Endodermal cell (in vitro differentiated cells): ENCODE measurements around the gene TRIM36. TPM values are rescaled to one million over a fixed set of nuclear protein-coding genes. Genes with fewer than 3 reads are reported as not detected.
A peak's percentile ranks its signal among the peaks of the same experiment; 100 is the strongest.

Experiments
- DNase-seq: peaks from one replicate; pipeline ENCODE4 v3.0.0-alpha.2; 2017
- H3K27ac ChIP-seq: 2 replicates; pipeline ENCODE4 v1.5.1; 2013; ENCODE audit warnings: mild to moderate bottlenecking, low read depth, low read length, moderate library complexity
- H3K27me3 ChIP-seq: 2 replicates; pipeline ENCODE4 v1.6.1; 2013; ENCODE audit warnings: mild to moderate bottlenecking, low read length, moderate library complexity; ENCODE audit not compliant: insufficient read depth, control insufficient read depth, poor library complexity, severe bottlenecking
- H3K36me3 ChIP-seq: 2 replicates; pipeline ENCODE4 v1.7.0; 2013; ENCODE audit warnings: mild to moderate bottlenecking, low read length, moderate library complexity; ENCODE audit not compliant: control insufficient read depth, insufficient read depth
- H3K4me1 ChIP-seq: one replicate; pipeline ENCODE4 v1.7.0; 2013; ENCODE audit warnings: low read length; ENCODE audit not compliant: control insufficient read depth, insufficient read depth
- H3K4me3 ChIP-seq: 2 replicates; pipeline ENCODE4 v1.5.1; 2013; ENCODE audit warnings: mild to moderate bottlenecking, low read length, moderate library complexity
- H3K9ac ChIP-seq: 2 replicates; pipeline ENCODE4 v1.6.1; 2013; ENCODE audit warnings: mild to moderate bottlenecking, low read length, moderate library complexity; ENCODE audit not compliant: poor library complexity, severe bottlenecking; ENCODE audit errors: extremely low read depth
- H3K9me3 ChIP-seq: 2 replicates; pipeline ENCODE4 v1.6.1; 2013; ENCODE audit warnings: mild to moderate bottlenecking, low read length, moderate library complexity; ENCODE audit not compliant: control insufficient read depth
- H3K27ac Mint-ChIP-seq: 2 replicates; pipeline ENCODE4 v1.8.0; 2020; ENCODE audit warnings: mixed read lengths
- H3K27me3 Mint-ChIP-seq: 2 replicates; pipeline ENCODE4 v1.8.0; 2021; ENCODE audit warnings: mild to moderate bottlenecking, mixed read lengths; ENCODE audit not compliant: insufficient read depth
- H3K36me3 Mint-ChIP-seq: 2 replicates; pipeline ENCODE4 v1.8.0; 2020; ENCODE audit warnings: low read depth, mixed read lengths
- H3K4me1 Mint-ChIP-seq: 2 replicates; pipeline ENCODE4 v1.8.0; 2020; ENCODE audit warnings: mixed read lengths
- H3K4me3 Mint-ChIP-seq: 2 replicates; pipeline ENCODE4 v1.8.0; 2020; ENCODE audit warnings: mild to moderate bottlenecking, moderate library complexity, mixed read lengths
- H3K9me3 Mint-ChIP-seq: 2 replicates; pipeline ENCODE4 v1.8.0; 2020; ENCODE audit warnings: mild to moderate bottlenecking, mixed read lengths
- WGBS, 2 experiments: methylation state at CpG; one replicate each; pipeline versions ENCODE4 v1.1.5 to v1.1.7; 2013; ENCODE audit warnings: missing lambda C conversion rate in 2 of 2, mixed read lengths in 1 of 2; ENCODE audit not compliant: insufficient coverage in 1 of 2, insufficient read length in 1 of 2; 5-methylcytosine and 5-hydroxymethylcytosine counted together
- total RNA-seq, 2 donors: library from RNA; stranded (reverse); fragmentation: NEBNext Ultra II Directional in 1 of 2; extraction: Animal tissue kit (Norgen Biotek cat#: 25700) in 1 of 2; gene quantifications; 2 replicates in 1 of 2; 3 replicates in 1 of 2; pipeline ENCODE4 v1.2.1, GENCODE V29; 2021
- TF ChIP-seq, protein P1 (sequence below): fragments of 200-600 bp; sonication (generic); conservative IDR thresholded peaks from 2 replicates; pipeline ENCODE4 v1.5.0; 2021; ENCODE audit warnings: antibody characterized with exemption, mild to moderate bottlenecking

TRIM36 gene
- total RNA-seq, 2 donors from 2014 or later, result 13.3 to 17.3 TPM

DNA sequence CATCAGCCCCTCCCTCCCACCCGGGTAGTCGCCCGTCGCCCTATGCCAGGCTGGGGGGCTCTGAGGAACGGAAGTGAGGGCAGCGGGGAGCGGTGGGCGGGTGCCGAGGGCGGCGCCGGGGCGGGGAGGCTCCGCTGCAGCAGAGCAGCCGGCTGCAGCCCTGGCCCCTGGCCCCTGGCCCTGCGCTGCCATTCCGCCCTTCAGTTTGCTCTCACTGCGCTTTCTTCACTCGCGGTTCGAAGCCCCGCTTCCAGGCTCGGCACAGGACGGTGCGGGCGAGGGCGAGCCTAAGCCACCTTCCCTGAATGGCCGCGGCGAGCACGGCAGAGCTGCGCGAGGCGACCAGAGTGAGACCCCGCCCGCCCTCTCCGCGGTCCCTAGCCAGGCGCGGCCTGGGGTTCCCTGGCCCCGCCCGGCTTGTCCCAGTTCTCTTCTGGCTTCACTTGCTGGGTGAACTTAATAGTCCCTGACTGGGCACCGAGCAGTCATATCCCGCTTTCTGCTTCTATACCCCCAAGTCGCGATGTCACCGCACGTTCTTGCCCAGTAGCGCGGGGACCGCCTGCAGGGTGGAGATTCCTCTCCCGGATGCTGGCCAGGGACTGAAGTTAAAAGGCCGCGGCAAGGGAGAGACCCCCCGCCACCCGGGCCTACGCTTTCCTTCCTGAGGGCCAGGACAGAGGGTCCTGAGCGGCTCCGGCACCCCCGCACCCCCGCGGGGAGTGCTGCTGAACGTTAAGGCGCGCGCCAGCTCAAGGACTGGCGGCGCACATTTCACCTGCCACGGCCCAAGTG is 623 bp upstream of the TRIM36 start:
- Histone ChIP-seq H3K27me3 (peaks cover 22% of the 10 kb centered on the region), H3K27ac (no peak overlapping the region), H3K36me3 (peaks cover 5% of the 10 kb centered on the region), H3K4me3 (peak overlapping the region; percentile 73), H3K4me1 (no peaks in the 10 kb centered on the region), H3K9me3 (peaks cover 30% of the 10 kb centered on the region), H3K9ac (peak overlapping the region; percentile 29)
- Mint-ChIP-seq H3K27me3 (peaks cover 27% of the 10 kb centered on the region), H3K27ac (peak overlapping the region; percentile 74), H3K4me3 (peak overlapping the region; percentile 80), H3K4me1 (peaks cover 15% of the 10 kb centered on the region), H3K36me3 (peaks cover 27% of the 10 kb centered on the region), H3K9me3 (peaks cover 29% of the 10 kb centered on the region)
- WGBS, 2 experiments, result 0% methylated on average over 33 to 69 of the region's 69 CpGs
- DNase-seq, result peak; percentile 89
- TF ChIP-seq, protein P1, sequence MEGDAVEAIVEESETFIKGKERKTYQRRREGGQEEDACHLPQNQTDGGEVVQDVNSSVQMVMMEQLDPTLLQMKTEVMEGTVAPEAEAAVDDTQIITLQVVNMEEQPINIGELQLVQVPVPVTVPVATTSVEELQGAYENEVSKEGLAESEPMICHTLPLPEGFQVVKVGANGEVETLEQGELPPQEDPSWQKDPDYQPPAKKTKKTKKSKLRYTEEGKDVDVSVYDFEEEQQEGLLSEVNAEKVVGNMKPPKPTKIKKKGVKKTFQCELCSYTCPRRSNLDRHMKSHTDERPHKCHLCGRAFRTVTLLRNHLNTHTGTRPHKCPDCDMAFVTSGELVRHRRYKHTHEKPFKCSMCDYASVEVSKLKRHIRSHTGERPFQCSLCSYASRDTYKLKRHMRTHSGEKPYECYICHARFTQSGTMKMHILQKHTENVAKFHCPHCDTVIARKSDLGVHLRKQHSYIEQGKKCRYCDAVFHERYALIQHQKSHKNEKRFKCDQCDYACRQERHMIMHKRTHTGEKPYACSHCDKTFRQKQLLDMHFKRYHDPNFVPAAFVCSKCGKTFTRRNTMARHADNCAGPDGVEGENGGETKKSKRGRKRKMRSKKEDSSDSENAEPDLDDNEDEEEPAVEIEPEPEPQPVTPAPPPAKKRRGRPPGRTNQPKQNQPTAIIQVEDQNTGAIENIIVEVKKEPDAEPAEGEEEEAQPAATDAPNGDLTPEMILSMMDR, result no peak

DNA sequence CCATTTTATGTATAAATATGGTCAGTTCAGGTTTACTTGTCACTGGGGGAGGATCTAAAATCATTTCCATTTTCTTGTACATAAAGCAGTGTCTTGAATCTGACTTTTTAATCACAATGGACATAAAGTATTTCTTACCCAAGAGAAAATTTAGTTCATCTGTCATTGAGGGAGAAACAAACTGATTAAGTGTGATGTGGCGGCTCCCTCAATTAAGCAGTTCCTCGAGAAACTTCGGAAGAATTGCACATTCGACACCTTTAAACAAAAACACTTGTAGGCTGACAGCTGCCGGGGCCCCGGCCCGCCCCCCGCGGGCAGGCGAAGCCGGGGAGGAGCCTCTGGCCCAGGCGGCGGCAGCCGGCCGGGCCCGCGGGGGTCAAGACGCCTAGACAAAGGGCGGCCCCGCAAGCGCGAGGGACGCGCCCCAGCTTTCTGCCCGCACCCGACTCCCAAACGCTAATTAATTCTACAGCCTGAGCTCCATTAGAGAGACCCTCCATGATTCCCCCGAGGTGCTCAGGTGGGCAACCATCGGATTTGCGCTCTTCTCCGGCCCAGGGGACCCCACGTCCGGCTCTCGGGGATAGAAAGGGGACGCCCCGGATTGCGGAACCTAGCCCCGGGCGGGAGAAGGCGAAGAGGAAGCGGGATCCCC is 750 bp downstream of the TRIM36 start:
- Histone ChIP-seq H3K4me1 (no peaks in the 10 kb centered on the region), H3K9ac (peak overlapping the region; percentile 83), H3K27ac (peak overlapping the region; percentile 89), H3K9me3 (peaks cover 43% of the 10 kb centered on the region), H3K4me3 (peak overlapping the region; percentile 86), H3K27me3 (peaks cover 22% of the 10 kb centered on the region), H3K36me3 (peaks cover 5% of the 10 kb centered on the region)
- H3K27me3 Mint-ChIP-seq, result peaks cover 24% of the 10 kb centered on the region
- H3K4me1 Mint-ChIP-seq, result peaks cover 15% of the 10 kb centered on the region
- peak overlapping the region; percentile 92 for H3K27ac Mint-ChIP-seq
- TF ChIP-seq, protein P1, result no peak
- peak overlapping the region; percentile 80 for H3K4me3 Mint-ChIP-seq
- DNase-seq, result peak; percentile 74
- 0 to 2% methylated on average over 8 to 41 of the region's 41 CpGs for WGBS, 2 experiments
- peaks cover 40% of the 10 kb centered on the region for H3K36me3 Mint-ChIP-seq
- H3K9me3 Mint-ChIP-seq, result peaks cover 42% of the 10 kb centered on the region

DNA sequence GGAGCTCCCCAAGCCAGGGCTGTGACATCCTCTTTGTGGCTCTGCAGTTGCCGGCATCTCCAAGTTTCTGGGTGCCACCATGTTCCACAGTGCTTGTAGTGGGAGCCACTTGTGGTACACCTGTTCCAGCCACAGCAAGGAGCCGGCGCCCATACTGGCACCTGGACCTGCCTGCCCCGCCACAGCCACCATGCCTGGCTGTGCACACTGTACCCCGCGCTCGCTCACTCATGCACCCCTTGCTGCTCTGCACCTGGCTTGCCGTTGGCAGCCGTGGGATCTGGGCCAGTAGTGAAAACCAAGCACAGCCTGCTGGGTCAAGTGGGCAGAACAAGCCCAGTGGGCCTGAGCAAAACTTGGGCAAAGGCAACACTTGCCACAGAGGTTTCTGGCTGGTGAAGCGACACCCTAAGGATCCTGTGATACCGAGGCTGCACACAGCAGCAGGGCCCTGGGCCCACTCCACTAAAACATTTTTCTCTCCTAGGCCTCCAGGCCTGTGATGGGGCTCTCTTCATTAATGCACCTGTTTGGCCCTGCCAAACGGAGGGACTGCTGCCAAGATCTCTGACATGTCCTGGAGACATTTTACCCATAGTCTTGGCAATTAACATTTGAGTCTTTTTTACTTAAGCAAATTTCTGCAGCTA is 2.8 kb downstream of the TRIM36 start:
- peaks cover 56% of the 10 kb centered on the region for H3K36me3 Mint-ChIP-seq
- Histone ChIP-seq H3K4me1 (no peaks in the 10 kb centered on the region), H3K27ac (no peak overlapping the region), H3K36me3 (peaks cover 14% of the 10 kb centered on the region), H3K9ac (no peak overlapping the region), H3K27me3 (peaks cover 14% of the 10 kb centered on the region), H3K4me3 (no peak overlapping the region), H3K9me3 (peaks cover 63% of the 10 kb centered on the region)
- DNase-seq, result no peak
- H3K9me3 Mint-ChIP-seq, result peaks cover 53% of the 10 kb centered on the region
- TF ChIP-seq, protein P1, result no peak
- no peak overlapping the region for H3K4me3 Mint-ChIP-seq
- WGBS, 2 experiments, result 93 to 95% methylated on average over 4 to 12 of the region's 12 CpGs
- peaks cover 8% of the 10 kb centered on the region for H3K27me3 Mint-ChIP-seq
- H3K27ac Mint-ChIP-seq, result no peak overlapping the region
- H3K4me1 Mint-ChIP-seq, result peaks cover 11% of the 10 kb centered on the region
